ENCODE results near the gene GOLPH3. TPM values are rescaled to one million over a fixed set of nuclear protein-coding genes. Genes with fewer than 3 reads are reported as not detected.

Gene GOLPH3
- total and polyA plus RNA-seq, 2 of the 8 experiments (the other 6 are each of a cell fraction or from before 2014, with no cell fraction given): 53.7 to 93.6 TPM

- H3K27me3 ChIP-seq (replicated peaks in 1 of 4; ENCODE audit: control insufficient read depth in 3 of 4, extremely low read depth in 1 of 4, insufficient read depth in 3 of 4, low read length in 3 of 4): no peaks in the 10 kb centered on the region
- H3K36me3 ChIP-seq (ENCODE audit: control insufficient read depth in 2 of 4, insufficient read depth in 4 of 4, low read length in 3 of 4): no peaks in the 10 kb centered on the region
- H3K79me1 ChIP-seq (ENCODE audit: low read depth, low read length): no peaks in the 10 kb centered on the region
- no peak overlapping the region for H3K4me2 ChIP-seq (ENCODE audit: insufficient read depth in 1 of 2, low read depth in 2 of 2, low read length in 2 of 2)
- no peak overlapping the region for H4K5ac ChIP-seq (ENCODE audit: insufficient read length, low read depth, low read length)
- H3K14ac ChIP-seq (ENCODE audit: insufficient read length): no peak overlapping the region
- no peak overlapping the region for H2BK20ac ChIP-seq (ENCODE audit: low read length)
- H3K18ac ChIP-seq (ENCODE audit: extremely low read depth, low read length): no peak overlapping the region
- H3K9ac ChIP-seq (replicated peaks in 1 of 4; ENCODE audit: extremely low read depth in 1 of 4, low read depth in 3 of 4, low read length in 3 of 4): no peak overlapping the region
- H2AK5ac ChIP-seq (ENCODE audit: low read depth, low read length): no peak overlapping the region
- ChIA-PET POLR2A (ENCODE audit: partially characterized antibody) (interaction anchor here (0.6 kb wide), 1 partner anchor 134 kb away, joined by 3 read pairs; no protein-coding TSS in a partner anchor), CTCF (ENCODE audit: partially characterized antibody) (interaction anchor here (0.6 to 1.5 kb wide), 4 partner anchors 8 to 587 kb away, joined by 3 to 6 read pairs (median 4); no protein-coding TSS in a partner anchor)
- no peak overlapping the region for H4K91ac ChIP-seq (replicated peaks; ENCODE audit: insufficient read length, low read length)
- H4K8ac ChIP-seq (ENCODE audit: extremely low read depth, insufficient read depth, low read length): no peak overlapping the region
- FAIRE-seq: no peak
- H3K23me2 ChIP-seq (ENCODE audit: low read depth, low read length): no peaks in the 10 kb centered on the region
- peaks cover 0 to 3% (median 0%) of the 10 kb centered on the region in 4 experiments; a peak in 1 of 7 replicates for H3K4me1 ChIP-seq (replicated peaks in 1 of 4; ENCODE audit: control insufficient read depth in 3 of 4, insufficient read depth in 4 of 4, low read length in 3 of 4)
- H2BK5ac ChIP-seq (ENCODE audit: low read depth, low read length): no peak overlapping the region
- H3K79me2 ChIP-seq (ENCODE audit: control insufficient read depth in 1 of 2, insufficient read depth in 2 of 2, low read length in 2 of 2): no peaks in the 10 kb centered on the region
- H2BK12ac ChIP-seq (ENCODE audit: low read depth, low read length): no peak overlapping the region
- TF ChIP-seq TCF12 (IDR thresholded peaks at IDR 0.05; ENCODE audit: low read depth, low read length): no peak
- TF ChIP-seq KDM4A (IDR thresholded peaks at IDR 0.05; ENCODE audit: low read depth, low read length, severe bottlenecking): no peak
- no peak for TF ChIP-seq RFX5 (IDR thresholded peaks at IDR 0.05; ENCODE audit: borderline replicate concordance, low read depth, low read length)
- no peak for TF ChIP-seq HDAC6 (IDR thresholded peaks at IDR 0.05; ENCODE audit: low read depth, low read length)
- no peak overlapping the region for H3K4me3 ChIP-seq (ENCODE audit: extremely low read depth in 1 of 4, insufficient read depth in 2 of 4, low read depth in 3 of 4, low read length in 4 of 4)
- no peaks in the 10 kb centered on the region for H4K20me1 ChIP-seq (replicated peaks in 1 of 2; ENCODE audit: control insufficient read depth in 1 of 2, insufficient read depth in 2 of 2, low read length in 2 of 2)
- no peak overlapping the region for H3K56ac ChIP-seq (replicated peaks; ENCODE audit: insufficient read length, low read depth, low read length)
- H3K27ac ChIP-seq (ENCODE audit: low read depth, low read length): no peak overlapping the region
- DNase-seq (ENCODE audit: low read depth in 1 of 2, low spot score in 2 of 2): no peak
- H2AFZ ChIP-seq (ENCODE audit: low read length): no peak overlapping the region
- H3K9me3 ChIP-seq (ENCODE audit: insufficient read depth in 2 of 2, low read depth in 1 of 2, low read length in 1 of 2): peaks cover 3 to 7% of the 10 kb centered on the region in 2 experiments; a peak in 2 of 4 replicates
- H3K23ac ChIP-seq (ENCODE audit: insufficient read length): no peak overlapping the region
- no peak overlapping the region for H3K4ac ChIP-seq (replicated peaks; ENCODE audit: insufficient read length, low read depth, low read length)
- no peak overlapping the region for H2BK120ac ChIP-seq (replicated peaks; ENCODE audit: low read depth, low read length)
- WGBS, 2 experiments (ENCODE audit: extremely low coverage in 1 of 2, insufficient coverage in 1 of 2, insufficient read length in 1 of 2, insufficient replicate concordance in 2 of 2, low coverage in 1 of 2, low lambda C conversion rate in 2 of 2, missing lambda C conversion rate in 1 of 2): 78% methylated on average over 5 of the region's 5 CpGs; no CpG with 5 or more reads in 1 of the 2 experiments
- no peak overlapping the region for H2BK15ac ChIP-seq (ENCODE audit: low read length)
Observed at GRCh38 chr5:32206053-32206452, 31.9 kb upstream of the GOLPH3 start.

Measured in H1 (cell line).